Right atrium auricular region (tissue), 2 donors: ENCODE data around the gene SIGLEC9. TPM values are rescaled to one million over a fixed set of nuclear protein-coding genes. Genes with fewer than 3 reads are reported as not detected.
"Not testable (repeated sequence)": the region's sequence is repeated elsewhere in the genome, so short reads cannot be mapped to it uniquely, and the experiment has no call there.

Experiments
- DNase-seq: peaks from one replicate; pipeline ENCODE4 v3.0.0-alpha.2; 2019; ENCODE audit warnings: low spot score
- H3K27ac ChIP-seq, 2 donors: fragments of 200-600 bp; sonication (generic); 1 replicate in 1 of 2; 2 replicates in 1 of 2; pipeline ENCODE4 v1.5.1; 2016 to 2019
- H3K27me3 ChIP-seq, 2 donors: fragments of 200-600 bp; sonication (generic); one replicate each; pipeline versions ENCODE4 v1.5.1 to v1.6.0; 2017 to 2019
- H3K36me3 ChIP-seq: fragments of 200-600 bp; sonication (generic); one replicate; pipeline ENCODE4 v1.5.1; 2016
- H3K4me1 ChIP-seq, 2 donors: fragments of 200-600 bp; sonication (generic); one replicate each; pipeline versions ENCODE4 v1.5.1 to v1.6.0; 2017 to 2019
- H3K4me3 ChIP-seq, 2 donors: fragments of 200-600 bp; sonication (generic); 1 replicate in 1 of 2; 2 replicates in 1 of 2; pipeline ENCODE4 v1.5.1; 2017 to 2019; ENCODE audit warnings: mild to moderate bottlenecking in 1 of 2, moderate library complexity in 1 of 2
- H3K9me3 ChIP-seq, 2 donors: fragments of 200-600 bp; sonication (generic); one replicate each; pipeline ENCODE4 v1.5.1; 2019
- CTCF ChIP-seq, 2 donors: fragments of 200-600 bp; sonication (generic); IDR thresholded peaks; one replicate each; pipeline ENCODE4 v1.5.1; 2019; ENCODE audit warnings: antibody characterized with exemption in 2 of 2
- total RNA-seq, 2 donors: library from RNA; depleted of rRNA; stranded (reverse); fragments of >200 nt; gene quantifications; one replicate each; pipeline ENCODE4 v1.1.0, GENCODE V29; 2016

The SIGLEC9 gene
- total RNA-seq, 2 donors from 2014 or later, result 1.5 to 7.4 TPM

- DNase-seq, result peak; percentile 79
- TF ChIP-seq CTCF (IDR thresholded peaks at IDR 0.05), result peak; percentile 92
- not testable (repeated sequence) for H3K27ac ChIP-seq, H3K4me1 ChIP-seq, H3K4me3 ChIP-seq, H3K36me3 ChIP-seq, H3K27me3 ChIP-seq, H3K9me3 ChIP-seq
Measured at GRCh38 chr19:51169283-51169918, 44.7 kb downstream of the SIGLEC9 start.

GRCh38 chr19:51172223-51172622, 47.5 kb downstream of the SIGLEC9 start:
- Histone ChIP-seq H3K9me3 (no peaks in the 10 kb centered on the region), H3K4me3 (no peak overlapping the region), H3K36me3 (no peaks in the 10 kb centered on the region), H3K27me3 (no peaks in the 10 kb centered on the region), H3K4me1 (no peaks in the 10 kb centered on the region), H3K27ac (no peak overlapping the region)
- no peak for DNase-seq
- TF ChIP-seq CTCF (IDR thresholded peaks at IDR 0.05), result no peak

- Histone ChIP-seq H3K4me3 (no peak overlapping the region), H3K4me1 (no peaks in the 10 kb centered on the region), H3K27ac (no peak overlapping the region), H3K27me3 (no peaks in the 10 kb centered on the region), H3K36me3 (no peaks in the 10 kb centered on the region), H3K9me3 (no peaks in the 10 kb centered on the region)
- DNase-seq, result no peak
- no peak for TF ChIP-seq CTCF (IDR thresholded peaks at IDR 0.05)
Measured at GRCh38 chr19:51173681-51174080, 49.0 kb downstream of the SIGLEC9 start.

GRCh38 chr19:51179256-51179655, 54.5 kb downstream of the SIGLEC9 start:
- no peak for TF ChIP-seq CTCF (IDR thresholded peaks at IDR 0.05)
- H3K36me3 ChIP-seq, result no peaks in the 10 kb centered on the region
- no peaks in the 10 kb centered on the region for H3K4me1 ChIP-seq
- H3K27ac ChIP-seq, result no peak overlapping the region
- no peak for DNase-seq
- H3K27me3 ChIP-seq, result no peaks in the 10 kb centered on the region
- H3K4me3 ChIP-seq, result no peak overlapping the region
- H3K9me3 ChIP-seq, result no peaks in the 10 kb centered on the region

Other genes starting within 250 kb of the SIGLEC9 start
- not detected for gene KLK4, start 213.5 kb upstream of the SIGLEC9 start, total RNA-seq
- gene KLK5, start 171.9 kb upstream of the SIGLEC9 start, total RNA-seq, result 1 to 10 TPM; 2.6 to 3.1 TPM
- not detected for gene KLK6, start 155.3 kb upstream of the SIGLEC9 start, total RNA-seq
- 1 to 10 TPM; 1.5 to 1.6 TPM for gene KLK7, start 141.0 kb upstream of the SIGLEC9 start, total RNA-seq
- gene KLK8, start 123.3 kb upstream of the SIGLEC9 start, total RNA-seq, result 1 to 10 TPM in 1 of 2 donors, not detected in 1; 2.9 TPM
- 1 to 10 TPM in 1 of 2 donors, not detected in 1; 4.5 TPM for gene KLK10, start 105.2 kb upstream of the SIGLEC9 start, total RNA-seq
- gene KLK11, start 98.3 kb upstream of the SIGLEC9 start, total RNA-seq, result 10 to 100 TPM; 12.5 to 24.4 TPM
- not detected for gene KLK12, start 89.9 kb upstream of the SIGLEC9 start, total RNA-seq
- not detected for gene KLK13, start 59.8 kb upstream of the SIGLEC9 start, total RNA-seq
- gene KLK14, start 42.0 kb upstream of the SIGLEC9 start, total RNA-seq, result under 1 TPM in 1 of 2 donors, not detected in 1; 0.35 TPM
- 1 to 10 TPM; 4.8 to 7.7 TPM for gene CTU1, start 16.5 kb upstream of the SIGLEC9 start, total RNA-seq
- gene SIGLEC7, start 17.4 kb downstream of the SIGLEC9 start, total RNA-seq, result 1 to 10 TPM in 1 of 2 donors, under 1 TPM in 1; 0.26 to 1.7 TPM
- gene CD33, start 100.2 kb downstream of the SIGLEC9 start, total RNA-seq, result 1 to 10 TPM; 2.3 to 4.2 TPM
- not detected for gene SIGLECL1, start 126.2 kb downstream of the SIGLEC9 start, total RNA-seq
- under 1 TPM in 1 of 2 donors, not detected in 1; 0.31 TPM for gene IGLON5, start 186.7 kb downstream of the SIGLEC9 start, total RNA-seq
- 1 to 10 TPM in 1 of 2 donors, under 1 TPM in 1; 0.79 to 1.1 TPM for gene VSIG10L, start 217.2 kb downstream of the SIGLEC9 start, total RNA-seq
- gene ETFB, start 241.5 kb downstream of the SIGLEC9 start, total RNA-seq, result 100 to 1,000 TPM; 385 TPM
- gene CLDND2, start 244.1 kb downstream of the SIGLEC9 start, total RNA-seq, result not detected
- gene NKG7, start 247.7 kb downstream of the SIGLEC9 start, total RNA-seq, result 1 to 10 TPM; 1.4 to 1.8 TPM